Fibroblast of lung (primary cell): ENCODE results near the gene TRAPPC12. TPM values are rescaled to one million over a fixed set of nuclear protein-coding genes. Genes with fewer than 3 reads are reported as not detected.
"Not testable (repeated sequence)": the region's sequence is repeated elsewhere in the genome, so short reads cannot be mapped to it uniquely, and the experiment has no call there.

Source experiments
- DNase-seq, 2 donors: peaks; one replicate each; pipeline versions ENCODE4 v3.0.0 to v3.0.0-alpha.2; 2010; ENCODE audit warnings: low read depth in 2 of 2
- H2AFZ ChIP-seq: 2 replicates; pipeline ENCODE4 v1.5.1; 2012; ENCODE audit warnings: low read length, control low read depth, inconsistent platforms
- H3K27ac ChIP-seq: 2 replicates; pipeline ENCODE4 v1.5.1; 2011; ENCODE audit warnings: low read length, control low read depth; ENCODE audit not compliant: insufficient read depth
- H3K27me3 ChIP-seq: 2 replicates; pipeline ENCODE4 v1.5.1; 2011; ENCODE audit warnings: mild to moderate bottlenecking, low read length; ENCODE audit not compliant: control insufficient read depth, insufficient read depth
- H3K36me3 ChIP-seq: 2 replicates; pipeline ENCODE4 v1.5.1; 2011; ENCODE audit warnings: low read length; ENCODE audit not compliant: control insufficient read depth, insufficient read depth
- H3K4me1 ChIP-seq: 2 replicates; pipeline ENCODE4 v1.5.1; 2011; ENCODE audit warnings: low read length; ENCODE audit not compliant: control insufficient read depth, insufficient read depth; ENCODE audit errors: extremely low read depth
- H3K4me2 ChIP-seq: 2 replicates; pipeline ENCODE4 v1.5.1; 2011; ENCODE audit warnings: low read length, control low read depth; ENCODE audit not compliant: insufficient read depth; ENCODE audit errors: extremely low read depth
- H3K4me3 ChIP-seq, 4 experiments: fragments of 200-600 bp in 1 of 4; sonication (generic) in 1 of 4; replicated peaks in 1 of 4; 2 replicates each; pipeline ENCODE4 v1.5.1; 2011 to 2016; ENCODE audit warnings: low read length in 4 of 4, low read depth in 3 of 4, mild to moderate bottlenecking in 3 of 4, control low read depth in 2 of 4, inconsistent platforms in 1 of 4, mixed read lengths in 1 of 4; ENCODE audit not compliant: insufficient read depth in 1 of 4; ENCODE audit errors: control extremely low read depth in 1 of 4
- H3K79me2 ChIP-seq: 2 replicates; pipeline ENCODE4 v1.5.1; 2012; ENCODE audit warnings: mild to moderate bottlenecking, low read length, inconsistent platforms; ENCODE audit not compliant: control insufficient read depth, insufficient read depth
- H3K9ac ChIP-seq: 2 replicates; pipeline ENCODE4 v1.5.1; 2011; ENCODE audit warnings: mild to moderate bottlenecking, low read length, control low read depth; ENCODE audit not compliant: insufficient read depth
- H3K9me3 ChIP-seq: 2 replicates; pipeline ENCODE4 v1.5.1; 2012; ENCODE audit warnings: low read depth, low read length; ENCODE audit not compliant: control insufficient read depth, insufficient read depth
- H4K20me1 ChIP-seq: 2 replicates; pipeline ENCODE4 v1.5.1; 2011; ENCODE audit warnings: low read length; ENCODE audit not compliant: control insufficient read depth, insufficient read depth; ENCODE audit errors: extremely low read depth
- EZH2 ChIP-seq: IDR thresholded peaks from 2 replicates; pipeline ENCODE4 v1.5.1; 2012; ENCODE audit warnings: low read length, control low read depth, mild to moderate bottlenecking; ENCODE audit errors: missing control alignments
- polyA plus RNA-seq, 2 donors: library from polyadenylated mRNA; depleted of rRNA in 1 of 2; stranded (reverse) in 1 of 2; unstranded in 1 of 2; fragments of >200 nt; gene quantifications; 2 replicates each; pipeline ENCODE4 v1.2.1, GENCODE V29; 2011 to 2012; ENCODE audit warnings: missing spikeins in 1 of 2
- total RNA-seq: library from RNA; depleted of rRNA; stranded (reverse); fragments of >200 nt; gene quantifications from 2 replicates; pipeline ENCODE4 v1.2.1, GENCODE V29; 2014
- TF ChIP-seq, protein P1 (sequence below), 2 donors: IDR thresholded peaks in 1 of 2; conservative IDR thresholded peaks in 1 of 2; 1 replicate in 1 of 2; 2 replicates in 1 of 2; pipeline ENCODE4 v1.5.1; 2011 to 2012; ENCODE audit warnings: low read length in 2 of 2, control low read depth in 1 of 2, inconsistent platforms in 1 of 2, low read depth in 1 of 2, mild to moderate bottlenecking in 1 of 2

The TRAPPC12 gene
- total and polyA plus RNA-seq, 2 donors (not counting 1 experiment from before 2014, with no cell fraction given), result 33.7 to 53.2 TPM

DNA sequence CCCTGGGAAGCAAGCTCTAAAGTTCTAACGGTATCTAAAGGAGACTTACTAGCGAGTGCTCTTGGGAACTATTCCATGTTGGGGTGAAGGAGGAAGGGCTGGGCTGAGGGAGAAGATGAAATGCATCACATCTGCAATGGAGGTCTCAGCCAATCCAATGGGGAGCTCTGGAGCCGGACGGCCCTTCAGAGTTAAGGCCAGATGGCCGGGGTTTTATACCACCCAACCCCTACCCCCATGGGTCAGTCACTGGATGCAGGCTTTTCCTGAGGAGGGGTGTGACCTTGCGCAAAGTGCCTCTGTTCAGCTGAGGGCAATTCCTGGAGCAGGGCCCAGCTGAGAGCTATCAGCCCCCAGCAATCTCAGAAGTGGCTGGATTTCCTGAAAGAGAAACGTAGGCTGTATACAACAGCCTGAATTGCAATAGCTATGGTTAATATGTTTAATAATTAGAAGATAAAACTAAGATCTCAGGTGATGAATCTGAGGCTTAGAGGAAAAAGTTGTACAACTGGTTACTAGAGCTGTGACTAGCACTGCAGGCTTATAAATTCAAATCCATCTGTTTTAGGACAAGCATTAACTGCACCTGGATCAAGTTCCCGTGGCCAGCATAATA is 23.4 kb upstream of the TRAPPC12 start:
- no peak overlapping the region for H3K27ac ChIP-seq
- H3K9ac ChIP-seq, result no peak overlapping the region
- DNase-seq, result no peak
- H3K4me1 ChIP-seq, result no peaks in the 10 kb centered on the region
- H3K4me3 ChIP-seq, result no peak overlapping the region
- TF ChIP-seq, protein P1, sequence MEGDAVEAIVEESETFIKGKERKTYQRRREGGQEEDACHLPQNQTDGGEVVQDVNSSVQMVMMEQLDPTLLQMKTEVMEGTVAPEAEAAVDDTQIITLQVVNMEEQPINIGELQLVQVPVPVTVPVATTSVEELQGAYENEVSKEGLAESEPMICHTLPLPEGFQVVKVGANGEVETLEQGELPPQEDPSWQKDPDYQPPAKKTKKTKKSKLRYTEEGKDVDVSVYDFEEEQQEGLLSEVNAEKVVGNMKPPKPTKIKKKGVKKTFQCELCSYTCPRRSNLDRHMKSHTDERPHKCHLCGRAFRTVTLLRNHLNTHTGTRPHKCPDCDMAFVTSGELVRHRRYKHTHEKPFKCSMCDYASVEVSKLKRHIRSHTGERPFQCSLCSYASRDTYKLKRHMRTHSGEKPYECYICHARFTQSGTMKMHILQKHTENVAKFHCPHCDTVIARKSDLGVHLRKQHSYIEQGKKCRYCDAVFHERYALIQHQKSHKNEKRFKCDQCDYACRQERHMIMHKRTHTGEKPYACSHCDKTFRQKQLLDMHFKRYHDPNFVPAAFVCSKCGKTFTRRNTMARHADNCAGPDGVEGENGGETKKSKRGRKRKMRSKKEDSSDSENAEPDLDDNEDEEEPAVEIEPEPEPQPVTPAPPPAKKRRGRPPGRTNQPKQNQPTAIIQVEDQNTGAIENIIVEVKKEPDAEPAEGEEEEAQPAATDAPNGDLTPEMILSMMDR (conservative IDR thresholded peaks at IDR 0.05 in 1 of 2, IDR thresholded peaks at IDR 0.05 in 1 of 2; ENCODE audit: low read depth in 1 of 2, low read length in 2 of 2), result no peak
- no peak for TF ChIP-seq EZH2
- no peaks in the 10 kb centered on the region for H4K20me1 ChIP-seq
- no peak overlapping the region for H2AFZ ChIP-seq
- no peaks in the 10 kb centered on the region for H3K36me3 ChIP-seq
- H3K27me3 ChIP-seq, result no peaks in the 10 kb centered on the region
- H3K9me3 ChIP-seq, result no peaks in the 10 kb centered on the region
- H3K4me2 ChIP-seq, result no peak overlapping the region
- no peaks in the 10 kb centered on the region for H3K79me2 ChIP-seq

GRCh38 chr2:3356799-3357198 is 22.7 kb upstream of the TRAPPC12 start:
- Histone ChIP-seq H3K4me1 (no peaks in the 10 kb centered on the region), H3K27ac (no peak overlapping the region), H3K36me3 (no peaks in the 10 kb centered on the region), H3K27me3 (no peaks in the 10 kb centered on the region), H3K4me3 (no peak overlapping the region), H4K20me1 (no peaks in the 10 kb centered on the region), H2AFZ (no peak overlapping the region), H3K4me2 (no peak overlapping the region), H3K79me2 (no peaks in the 10 kb centered on the region), H3K9ac (no peak overlapping the region), H3K9me3 (no peaks in the 10 kb centered on the region)
- no peak for DNase-seq
- TF ChIP-seq, protein P1 (conservative IDR thresholded peaks at IDR 0.05 in 1 of 2, IDR thresholded peaks at IDR 0.05 in 1 of 2; ENCODE audit: low read depth in 1 of 2, low read length in 2 of 2), result no peak
- no peak for TF ChIP-seq EZH2

DNA sequence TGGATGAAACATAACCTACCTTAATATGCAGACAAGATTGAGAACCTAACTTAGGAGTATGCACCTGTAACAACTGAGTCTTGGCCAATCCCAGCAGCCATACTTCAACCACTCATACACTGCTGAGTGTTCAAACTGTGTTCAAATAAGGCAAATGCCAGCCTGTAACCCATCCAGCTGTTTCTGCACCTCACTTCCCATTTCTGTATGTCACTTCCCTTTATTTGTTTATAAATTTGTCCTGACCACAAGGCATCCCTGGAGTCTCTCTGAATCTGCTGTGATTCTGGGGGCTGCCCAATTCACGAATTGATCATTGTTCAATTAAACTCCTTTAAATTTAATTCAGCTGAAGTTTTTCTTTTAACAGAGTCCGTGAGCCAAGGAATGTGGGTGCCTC is 22.0 kb upstream of the TRAPPC12 start:
- H3K9ac ChIP-seq, result not testable (repeated sequence)

More for the DNA sequence above, 22.0 kb upstream of the TRAPPC12 start:
- H3K4me1 ChIP-seq, DNase-seq, H3K9me3 ChIP-seq, H3K4me2 ChIP-seq, H3K4me3 ChIP-seq, H3K27me3 ChIP-seq, H3K27ac ChIP-seq, H2AFZ ChIP-seq, H3K79me2 ChIP-seq, H3K36me3 ChIP-seq, H4K20me1 ChIP-seq: not testable (repeated sequence)
